OCI-LY1 (cell line): ENCODE data around the gene RESP18.

Experiments used
- CTCF ChIP-seq: fragments of 200-600 bp; sonication (generic), shearing (Covaris generic); IDR thresholded peaks from 2 replicates; pipeline ENCODE4 v1.5.1; 2017; ENCODE audit warnings: mild to moderate bottlenecking, antibody characterized with exemption, low read length, moderate library complexity, mixed read lengths
- EZH2 ChIP-seq: fragments of 200-600 bp; sonication (generic), shearing (Covaris generic); IDR thresholded peaks from 2 replicates; pipeline ENCODE4 v1.8.0; 2017; ENCODE audit warnings: borderline replicate concordance, mixed run types, mild to moderate bottlenecking, antibody characterized with exemption, low read length, moderate library complexity, mixed read lengths

GRCh38 chr2:219304223-219304622 is 28.3 kb downstream of the RESP18 start:
- no peak for TF ChIP-seq CTCF
- TF ChIP-seq EZH2: no peak
